Neural progenitor cell (in vitro differentiated cells): ENCODE results near the gene ETV2. TPM values are rescaled to one million over a fixed set of nuclear protein-coding genes. Genes with fewer than 3 reads are reported as not detected.

ENCODE experiments used
- DNase-seq: peaks from one replicate; pipeline ENCODE4 v3.0.0-alpha.2; 2016; ENCODE audit warnings: low spot score
- H2AFZ ChIP-seq: fragments of 200-600 bp; sonication (generic); replicated peaks from 2 replicates; pipeline ENCODE4 v1.6.1; 2016; ENCODE audit warnings: antibody characterized with exemption
- H3F3A ChIP-seq: fragments of 200-600 bp; sonication (generic); 2 replicates; pipeline ENCODE4 v1.6.1; 2016; ENCODE audit warnings: antibody characterized with exemption, low read depth
- H3K27ac ChIP-seq: fragments of 200-600 bp; sonication (generic); 2 replicates; pipeline ENCODE4 v1.5.1; 2016; ENCODE audit warnings: mild to moderate bottlenecking
- H3K27me3 ChIP-seq: fragments of 200-600 bp; sonication (generic); 2 replicates; pipeline ENCODE4 v1.6.1; 2016; ENCODE audit warnings: mild to moderate bottlenecking, moderate library complexity
- H3K36me3 ChIP-seq: fragments of 200-600 bp; sonication (generic); 2 replicates; pipeline ENCODE4 v1.5.1; 2016
- H3K4me1 ChIP-seq: fragments of 200-600 bp; sonication (generic); 2 replicates; pipeline ENCODE4 v1.6.1; 2016; ENCODE audit warnings: mixed run types
- H3K4me2 ChIP-seq: fragments of 200-600 bp; sonication (generic); 2 replicates; pipeline ENCODE4 v1.6.1; 2016
- H3K4me3 ChIP-seq: fragments of 200-600 bp; sonication (generic); 2 replicates; pipeline ENCODE4 v1.5.1; 2016
- H3K79me2 ChIP-seq: fragments of 200-600 bp; sonication (generic); 2 replicates; pipeline ENCODE4 v1.6.1; 2016; ENCODE audit warnings: low read depth
- H3K9ac ChIP-seq: fragments of 200-600 bp; sonication (generic); 2 replicates; pipeline ENCODE4 v1.6.1; 2016
- H3K9me3 ChIP-seq: fragments of 200-600 bp; sonication (generic); 2 replicates; pipeline ENCODE4 v1.5.1; 2016; ENCODE audit warnings: low read depth
- H4K20me1 ChIP-seq: fragments of 200-600 bp; sonication (generic); 2 replicates; pipeline ENCODE4 v1.6.1; 2016; ENCODE audit warnings: low read depth
- H3K27ac Mint-ChIP-seq: 3 replicates; pipeline ENCODE4 v1.8.0; 2021; ENCODE audit warnings: mixed read lengths
- H3K27me3 Mint-ChIP-seq: 2 replicates; pipeline ENCODE4 v1.8.0; 2022; ENCODE audit warnings: low read depth, mild to moderate bottlenecking, inconsistent platforms, moderate library complexity, mixed read lengths; ENCODE audit not compliant: insufficient read depth
- H3K36me3 Mint-ChIP-seq: 3 replicates; pipeline ENCODE4 v1.8.0; 2021; ENCODE audit warnings: mixed read lengths
- H3K4me1 Mint-ChIP-seq: 3 replicates; pipeline ENCODE4 v1.8.0; 2021; ENCODE audit warnings: mixed read lengths
- H3K4me3 Mint-ChIP-seq: 3 replicates; pipeline ENCODE4 v1.8.0; 2021; ENCODE audit warnings: mild to moderate bottlenecking, moderate library complexity, mixed read lengths
- H3K9me3 Mint-ChIP-seq: 3 replicates; pipeline ENCODE4 v1.8.0; 2020; ENCODE audit warnings: mixed read lengths
- CTCF ChIP-seq: fragments of 200-600 bp; sonication (generic); IDR thresholded peaks from 2 replicates; pipeline ENCODE4 v1.5.1; 2017; ENCODE audit warnings: antibody characterized with exemption, mild to moderate bottlenecking
- EZH2 ChIP-seq: fragments of 200-600 bp; sonication (generic); IDR thresholded peaks from 2 replicates; pipeline ENCODE4 v1.6.1; 2017; ENCODE audit warnings: antibody characterized with exemption, mild to moderate bottlenecking, moderate library complexity
- EZH2phosphoT487 ChIP-seq: fragments of 200-600 bp; sonication (generic); IDR thresholded peaks from 2 replicates; pipeline ENCODE4 v1.6.1; 2017; ENCODE audit warnings: antibody characterized with exemption
- total RNA-seq: library from RNA; depleted of rRNA; stranded (reverse); fragments of >200 nt; gene quantifications from 2 replicates; pipeline ENCODE4 v1.2.3, GENCODE V29; 2015; ENCODE audit warnings: low replicate concordance

Gene ETV2
- total RNA-seq, 1 donor from 2014 or later: not detected

- no peaks in the 10 kb centered on the region for H3K9me3 Mint-ChIP-seq
- Histone ChIP-seq H3K27ac (no peak overlapping the region), H3F3A (no peaks in the 10 kb centered on the region), H3K4me2 (no peak overlapping the region), H3K36me3 (peaks cover 2% of the 10 kb centered on the region), H3K79me2 (no peaks in the 10 kb centered on the region), H3K4me1 (no peaks in the 10 kb centered on the region), H3K27me3 (no peaks in the 10 kb centered on the region), H3K9me3 (no peaks in the 10 kb centered on the region), H2AFZ (no peak overlapping the region), H3K9ac (no peak overlapping the region), H4K20me1 (peaks cover 3% of the 10 kb centered on the region), H3K4me3 (no peak overlapping the region)
- H3K36me3 Mint-ChIP-seq: peaks cover 26% of the 10 kb centered on the region
- no peak for TF ChIP-seq EZH2
- TF ChIP-seq EZH2phosphoT487: no peak
- TF ChIP-seq CTCF: no peak
- no peak for DNase-seq
- H3K27me3 Mint-ChIP-seq: no peaks in the 10 kb centered on the region
- H3K4me1 Mint-ChIP-seq: no peaks in the 10 kb centered on the region
- H3K4me3 Mint-ChIP-seq: no peak overlapping the region
- H3K27ac Mint-ChIP-seq: no peak overlapping the region
Observed at GRCh38 chr19:35656700-35657099, 15.2 kb downstream of the ETV2 start.

DNA sequence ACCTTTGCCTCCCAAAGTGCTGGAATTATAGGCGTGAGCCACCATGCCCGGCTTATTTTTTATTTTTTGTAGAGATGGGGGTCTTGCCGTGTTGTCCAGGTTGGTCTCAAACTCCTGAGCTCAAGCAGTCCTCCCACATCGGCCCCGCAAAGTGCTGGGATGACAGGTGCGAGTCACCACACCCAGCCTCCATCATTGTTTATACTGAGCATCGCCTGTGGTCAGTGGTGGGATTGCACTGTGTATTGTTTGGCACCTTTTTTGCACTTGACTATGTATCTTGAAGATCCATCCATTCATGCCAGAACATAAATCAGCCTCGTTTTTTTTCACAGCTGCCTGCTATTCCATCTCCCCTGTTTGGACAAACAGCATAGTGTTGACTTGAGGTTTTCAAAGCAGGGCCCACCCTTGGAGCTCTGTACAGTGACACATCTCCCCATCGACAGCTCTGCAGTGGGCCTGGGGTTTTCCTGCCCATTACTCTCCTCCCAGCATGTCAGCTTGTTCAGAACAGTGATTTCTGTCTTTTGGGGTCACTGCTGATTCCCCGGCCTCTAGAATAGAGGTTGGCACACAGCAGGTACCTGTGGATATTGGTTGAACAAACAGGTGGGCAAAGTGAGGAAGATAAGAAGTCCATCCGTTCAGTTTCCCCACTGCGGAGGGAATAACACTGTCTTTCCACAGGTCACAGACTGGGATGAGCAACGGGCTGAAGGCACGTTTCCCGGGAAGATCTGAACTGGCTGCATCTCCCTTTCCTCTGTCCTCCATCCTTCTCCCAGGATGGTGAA lies 16.6 kb downstream of the ETV2 start:
- Mint-ChIP-seq H3K36me3 (peaks cover 29% of the 10 kb centered on the region), H3K9me3 (no peaks in the 10 kb centered on the region), H3K4me1 (no peaks in the 10 kb centered on the region), H3K27ac (no peak overlapping the region), H3K4me3 (no peak overlapping the region), H3K27me3 (peaks cover under 1% of the 10 kb centered on the region)
- Histone ChIP-seq H3K79me2 (no peaks in the 10 kb centered on the region), H3K4me3 (no peak overlapping the region), H3K9me3 (no peaks in the 10 kb centered on the region), H3K9ac (no peak overlapping the region), H3F3A (no peaks in the 10 kb centered on the region), H3K27me3 (no peaks in the 10 kb centered on the region), H3K4me2 (no peak overlapping the region), H2AFZ (no peak overlapping the region), H3K36me3 (peaks cover 2% of the 10 kb centered on the region), H3K4me1 (no peaks in the 10 kb centered on the region), H3K27ac (no peak overlapping the region), H4K20me1 (peaks cover 3% of the 10 kb centered on the region)
- no peak for DNase-seq
- TF ChIP-seq CTCF: peak; percentile 9
- no peak for TF ChIP-seq EZH2phosphoT487

DNA sequence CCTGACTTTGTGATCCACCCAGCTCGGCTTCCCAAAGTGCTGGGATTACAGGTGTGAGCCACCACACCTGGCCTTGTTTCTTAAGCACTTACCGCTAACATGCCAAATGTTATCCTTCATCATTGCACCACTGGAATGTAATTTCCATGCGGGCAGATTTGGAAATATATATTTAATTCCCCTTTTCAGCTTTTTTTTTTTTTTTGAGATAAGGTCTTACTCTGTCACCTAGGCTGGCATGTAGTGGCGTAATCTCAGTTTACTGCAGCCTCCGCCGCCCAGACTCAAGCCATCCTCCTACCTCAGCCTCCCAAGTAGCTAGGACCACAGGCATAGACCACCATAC lies 20.4 kb downstream of the ETV2 start:
- Histone ChIP-seq H3F3A (no peaks in the 10 kb centered on the region), H3K4me3 (no peak overlapping the region), H3K9me3 (no peaks in the 10 kb centered on the region), H4K20me1 (no peaks in the 10 kb centered on the region), H3K9ac (no peak overlapping the region), H3K79me2 (no peaks in the 10 kb centered on the region), H3K27me3 (no peaks in the 10 kb centered on the region), H3K4me2 (no peak overlapping the region), H3K27ac (no peak overlapping the region), H3K4me1 (no peaks in the 10 kb centered on the region), H3K36me3 (no peaks in the 10 kb centered on the region), H2AFZ (no peak overlapping the region)
- Mint-ChIP-seq H3K4me1 (no peaks in the 10 kb centered on the region), H3K36me3 (peaks cover 21% of the 10 kb centered on the region), H3K27ac (no peak overlapping the region), H3K9me3 (no peaks in the 10 kb centered on the region), H3K27me3 (peaks cover 2% of the 10 kb centered on the region), H3K4me3 (no peak overlapping the region)
- DNase-seq: no peak
- TF ChIP-seq EZH2phosphoT487 (no peak), EZH2 (no peak), CTCF (no peak)
